Activated naive CD4-positive, alpha-beta T cell treated with anti-CD3 and anti-CD28 coated beads, Interleukin-2, amount 10 ng/mL, durations not matched to agents 7 days and 5 days (primary cell): ENCODE measurements around the gene SERF1B.
"Not testable (repeated sequence)": the region's sequence is repeated elsewhere in the genome, so short reads cannot be mapped to it uniquely, and the experiment has no call there.

Source experiments
- CTCF ChIA-PET: fragments of 350-600 bp; sonication (Branson Sonifier 250); formaldehyde crosslinking; loops from one replicate; lab custom pipeline; 2021; ENCODE audit warnings: antibody characterized with exemption; lab: Charles Lee
- DNase-seq: peaks from one replicate; pipeline ENCODE4 v3.0.0-alpha.2; 2020
- H3K27ac Mint-ChIP-seq: one replicate; pipeline ENCODE4 v1.8.0; 2021; ENCODE audit warnings: mild to moderate bottlenecking, moderate library complexity, mixed read lengths
- H3K27me3 Mint-ChIP-seq: one replicate; pipeline ENCODE4 v1.8.0; 2021; ENCODE audit warnings: mild to moderate bottlenecking, mixed read lengths
- H3K36me3 Mint-ChIP-seq: one replicate; pipeline ENCODE4 v1.8.0; 2021; ENCODE audit warnings: mixed read lengths
- H3K4me1 Mint-ChIP-seq: one replicate; pipeline ENCODE4 v1.8.0; 2021; ENCODE audit warnings: mixed read lengths
- H3K4me3 Mint-ChIP-seq: one replicate; pipeline ENCODE4 v1.8.0; 2021; ENCODE audit warnings: mild to moderate bottlenecking, moderate library complexity, mixed read lengths
- H3K9me3 Mint-ChIP-seq: one replicate; pipeline ENCODE4 v1.8.0; 2021; ENCODE audit warnings: mixed read lengths

Gene SERF1B

GRCh38 chr5:70025106-70025844 lies at the start of gene SERF1B:
TSS of gene SERF1B (plus strand) at chr5:70025251. CDS start at chr5:70025452, 201 bp downstream.
- DNase-seq, H3K4me3 Mint-ChIP-seq, H3K9me3 Mint-ChIP-seq, H3K27ac Mint-ChIP-seq, H3K27me3 Mint-ChIP-seq, CTCF ChIA-PET, H3K36me3 Mint-ChIP-seq, H3K4me1 Mint-ChIP-seq: not testable (repeated sequence)

GRCh38 chr5:69991713-69992112 lies 33.3 kb upstream of the SERF1B start:
- H3K9me3 Mint-ChIP-seq, H3K4me3 Mint-ChIP-seq, H3K36me3 Mint-ChIP-seq, H3K4me1 Mint-ChIP-seq, CTCF ChIA-PET, H3K27me3 Mint-ChIP-seq, H3K27ac Mint-ChIP-seq, DNase-seq: not testable (repeated sequence)

GRCh38 chr5:69995535-69995934 lies 29.5 kb upstream of the SERF1B start:
- DNase-seq, H3K4me3 Mint-ChIP-seq, H3K27ac Mint-ChIP-seq, H3K4me1 Mint-ChIP-seq, H3K9me3 Mint-ChIP-seq, H3K36me3 Mint-ChIP-seq, CTCF ChIA-PET, H3K27me3 Mint-ChIP-seq: not testable (repeated sequence)

GRCh38 chr5:70020660-70021059 lies 4.4 kb upstream of the SERF1B start:
- DNase-seq, CTCF ChIA-PET, H3K36me3 Mint-ChIP-seq, H3K27ac Mint-ChIP-seq, H3K4me1 Mint-ChIP-seq, H3K9me3 Mint-ChIP-seq, H3K4me3 Mint-ChIP-seq, H3K27me3 Mint-ChIP-seq: not testable (repeated sequence)

GRCh38 chr5:70025845-70026145 lies 744 bp downstream of the SERF1B start:
- H3K27ac Mint-ChIP-seq, CTCF ChIA-PET, H3K4me1 Mint-ChIP-seq, H3K27me3 Mint-ChIP-seq, H3K9me3 Mint-ChIP-seq, H3K36me3 Mint-ChIP-seq, H3K4me3 Mint-ChIP-seq, DNase-seq: not testable (repeated sequence)

GRCh38 chr5:70031204-70031603 lies 6.2 kb downstream of the SERF1B start:
- H3K27me3 Mint-ChIP-seq, H3K36me3 Mint-ChIP-seq, H3K4me1 Mint-ChIP-seq: not testable (repeated sequence)

GRCh38 chr5:70041411-70041810 lies 16.4 kb downstream of the SERF1B start:
- H3K4me1 Mint-ChIP-seq, DNase-seq, CTCF ChIA-PET, H3K36me3 Mint-ChIP-seq, H3K27me3 Mint-ChIP-seq, H3K9me3 Mint-ChIP-seq, H3K4me3 Mint-ChIP-seq, H3K27ac Mint-ChIP-seq: not testable (repeated sequence)

More at GRCh38 chr5:70031204-70031603, 6.2 kb downstream of the SERF1B start:
- H3K27ac Mint-ChIP-seq, DNase-seq, H3K4me3 Mint-ChIP-seq, CTCF ChIA-PET, H3K9me3 Mint-ChIP-seq: not testable (repeated sequence)

- H3K27ac Mint-ChIP-seq, H3K4me3 Mint-ChIP-seq, H3K36me3 Mint-ChIP-seq, H3K9me3 Mint-ChIP-seq, H3K27me3 Mint-ChIP-seq, H3K4me1 Mint-ChIP-seq, DNase-seq, CTCF ChIA-PET: not testable (repeated sequence)
These were observed 24.7 kb downstream of the SERF1B start for GRCh38 chr5:70049790-70050142.

GRCh38 chr5:70056289-70056942 lies 31.4 kb downstream of the SERF1B start:
- H3K27me3 Mint-ChIP-seq, H3K4me3 Mint-ChIP-seq, H3K9me3 Mint-ChIP-seq, H3K36me3 Mint-ChIP-seq, H3K27ac Mint-ChIP-seq, H3K4me1 Mint-ChIP-seq, CTCF ChIA-PET, DNase-seq: not testable (repeated sequence)

- CTCF ChIA-PET, H3K36me3 Mint-ChIP-seq, H3K4me3 Mint-ChIP-seq, H3K27me3 Mint-ChIP-seq, DNase-seq, H3K4me1 Mint-ChIP-seq, H3K9me3 Mint-ChIP-seq, H3K27ac Mint-ChIP-seq: not testable (repeated sequence)
These were observed 32.1 kb downstream of the SERF1B start for GRCh38 chr5:70057140-70057539.

- DNase-seq, CTCF ChIA-PET, H3K4me1 Mint-ChIP-seq, H3K36me3 Mint-ChIP-seq, H3K9me3 Mint-ChIP-seq, H3K4me3 Mint-ChIP-seq, H3K27me3 Mint-ChIP-seq, H3K27ac Mint-ChIP-seq: not testable (repeated sequence)
These were observed 52.6 kb downstream of the SERF1B start for GRCh38 chr5:70077632-70078031.

GRCh38 chr5:70088907-70089464 lies 63.9 kb downstream of the SERF1B start:
- H3K4me1 Mint-ChIP-seq, H3K9me3 Mint-ChIP-seq, DNase-seq, H3K27me3 Mint-ChIP-seq, H3K27ac Mint-ChIP-seq, H3K4me3 Mint-ChIP-seq, H3K36me3 Mint-ChIP-seq, CTCF ChIA-PET: not testable (repeated sequence)

- CTCF ChIA-PET, H3K27me3 Mint-ChIP-seq, DNase-seq, H3K4me1 Mint-ChIP-seq, H3K36me3 Mint-ChIP-seq, H3K4me3 Mint-ChIP-seq, H3K27ac Mint-ChIP-seq, H3K9me3 Mint-ChIP-seq: not testable (repeated sequence)
These were observed 66.7 kb downstream of the SERF1B start for GRCh38 chr5:70091776-70092175.
